Sciatic nerve (tissue), 2 donors: Measurements from ENCODE around the gene WDHD1. TPM values are rescaled to one million over a fixed set of nuclear protein-coding genes. Genes with fewer than 3 reads are reported as not detected.
"Not testable (repeated sequence)": the region's sequence is repeated elsewhere in the genome, so short reads cannot be mapped to it uniquely, and the experiment has no call there.

Experiments
- ATAC-seq: fragments of 200-7000 bp; cut with Tn5 transposase; one replicate; pipeline ENCODE4 v1.9.1; 2020; ENCODE audit warnings: mild to moderate bottlenecking, moderate library complexity
- DNase-seq: peaks from one replicate; pipeline ENCODE4 v3.0.0-alpha.2; 2020; ENCODE audit warnings: low spot score
- intact Hi-C: fragments of 100-400 bp; cut with DNase I; formaldehyde crosslinking; loops from one replicate; pipeline ENCODE4 v1.14.2; 2022
- total RNA-seq: library from RNA; stranded (reverse); fragmentation: NEBNext Ultra II Directional; extraction: Animal tissue kit (Norgen Biotek cat#: 25700); gene quantifications from one replicate; pipeline ENCODE4 v1.2.1, GENCODE V29; 2021
- donor health status: DM: no; HTN: no; CAD: no.
- donor health status: DM: no; HTN: no; CAD: no.

WDHD1 gene
- total RNA-seq, 1 donor from 2014 or later, result 3.1 TPM

DNA sequence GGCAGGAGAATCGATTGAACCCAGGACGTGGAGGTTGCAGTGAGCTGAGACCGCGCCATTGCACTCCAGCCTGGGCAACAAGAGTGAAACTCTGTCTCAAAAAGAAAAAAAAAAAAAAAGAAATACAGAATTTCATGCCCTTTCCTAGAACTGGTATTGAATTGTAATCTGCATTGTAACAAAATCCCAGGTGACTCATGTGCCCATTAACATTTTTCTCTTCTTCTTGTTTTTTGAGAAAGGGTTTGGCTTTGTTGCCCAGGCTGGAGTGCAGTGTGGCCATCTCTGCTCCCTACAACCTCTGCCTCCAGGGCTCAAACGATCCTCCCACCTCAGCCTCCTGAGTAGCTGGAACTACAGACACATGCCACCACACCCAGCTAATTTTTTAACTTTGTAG is 100.3 kb downstream of the WDHD1 start:
- ATAC-seq, intact Hi-C loops, DNase-seq: not testable (repeated sequence)

DNA sequence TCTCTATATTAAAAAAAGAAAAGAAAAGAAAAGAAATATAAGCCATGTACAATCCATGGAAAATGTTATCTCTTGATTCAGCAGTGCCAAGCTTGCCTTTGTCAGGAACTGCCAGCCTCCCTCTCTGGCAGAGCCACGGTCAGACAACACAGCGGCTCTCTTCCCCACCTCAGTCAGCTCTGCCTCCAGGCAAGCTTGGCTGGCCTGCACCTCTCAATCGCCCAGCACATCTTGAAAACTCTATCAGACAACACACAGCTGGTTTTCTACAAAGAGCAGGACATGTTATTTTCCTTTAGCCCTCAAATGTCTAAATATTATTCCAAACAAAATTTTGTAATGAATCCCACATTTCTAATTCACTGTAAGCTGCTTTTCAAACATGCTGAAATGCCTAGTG is 104.3 kb downstream of the WDHD1 start:
- DNase-seq (no peak), ATAC-seq (no peak)
- intact Hi-C loops, result no loop called here

GRCh38 chr14:54920052-54920451 is 106.8 kb downstream of the WDHD1 start:
- no peak for ATAC-seq
- DNase-seq, result no peak
- intact Hi-C loops, result no loop called here

- DNase-seq (no peak), ATAC-seq (no peak)
- intact Hi-C loops, result no loop called here
These were observed 107.6 kb downstream of the WDHD1 start for GRCh38 chr14:54919330-54919729.

- ATAC-seq, result no peak
- intact Hi-C loops, result no loop called here
- DNase-seq, result no peak
These were observed 108.5 kb downstream of the WDHD1 start for GRCh38 chr14:54918427-54918826.

GRCh38 chr14:54916101-54916500 is 110.8 kb downstream of the WDHD1 start:
- ATAC-seq (no peak), DNase-seq (no peak)
- intact Hi-C loops, result no loop called here

- no peak for ATAC-seq
- DNase-seq, result no peak
- intact Hi-C loops, result no loop called here
These were observed 116.9 kb downstream of the WDHD1 start for GRCh38 chr14:54909817-54910558.

DNA sequence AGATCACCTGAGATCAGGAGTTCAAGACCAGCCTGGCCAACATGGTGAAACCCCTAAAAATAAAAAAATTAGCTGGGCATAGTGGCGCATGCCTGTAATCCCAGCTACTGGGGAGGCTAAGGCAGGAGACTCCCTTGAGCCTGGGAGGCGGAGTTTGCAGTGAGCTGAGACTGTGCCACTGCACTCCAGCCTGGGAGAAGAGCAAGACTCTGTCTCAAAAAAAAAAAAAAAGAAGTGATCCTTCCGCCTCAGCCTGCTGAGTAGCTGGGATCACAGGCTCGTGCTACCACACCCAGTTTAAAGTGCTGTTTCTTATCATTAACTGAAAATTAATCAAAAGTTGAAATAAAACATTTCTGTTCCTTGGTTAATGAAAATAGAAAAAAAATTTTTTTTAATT is 117.9 kb downstream of the WDHD1 start:
- intact Hi-C loops, ATAC-seq, DNase-seq: not testable (repeated sequence)

DNA sequence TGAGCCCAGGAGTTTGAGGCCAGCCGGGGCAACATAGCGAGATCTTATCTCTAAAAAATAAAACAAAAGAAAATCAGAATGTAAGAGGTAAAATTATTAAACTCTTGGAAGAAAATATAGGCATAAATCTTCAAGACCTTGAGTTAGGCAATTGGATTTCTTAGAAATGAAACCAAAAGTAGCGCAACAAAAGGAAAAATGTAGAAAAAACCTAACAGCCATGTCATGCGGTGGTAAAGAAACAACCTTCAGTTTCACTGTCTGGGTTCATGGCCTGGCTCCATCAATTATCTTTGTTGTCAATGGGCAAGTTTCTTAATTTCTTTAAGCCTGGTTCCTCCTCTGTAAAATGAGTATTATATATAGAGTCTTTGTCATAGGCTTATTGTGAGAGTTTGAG is 118.7 kb downstream of the WDHD1 start:
- ATAC-seq, result no peak
- intact Hi-C loops, result no loop called here

DNA sequence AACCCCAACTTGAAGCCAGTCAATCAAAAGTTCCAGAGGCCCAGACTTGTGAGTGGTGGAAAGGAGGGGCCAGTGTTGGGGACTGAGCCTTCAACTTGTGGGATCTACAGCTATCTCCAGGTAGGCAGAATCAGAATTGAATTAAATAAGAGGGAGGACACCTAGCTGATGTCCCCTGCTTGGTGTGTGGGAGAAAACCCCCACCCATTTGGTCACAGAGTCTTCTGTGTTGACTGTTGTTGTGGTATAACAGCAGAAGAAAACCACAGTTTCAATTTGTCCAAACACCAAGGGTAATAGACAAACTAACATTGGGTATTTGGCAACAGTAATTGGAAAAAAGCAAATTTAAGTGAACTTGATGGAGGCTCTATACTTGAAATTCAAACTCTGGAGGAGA is 120.8 kb downstream of the WDHD1 start:
- ATAC-seq (no peak), DNase-seq (no peak)
- intact Hi-C loops, result no loop called here

More for the DNA sequence above, 118.7 kb downstream of the WDHD1 start:
- no peak for DNase-seq

DNA sequence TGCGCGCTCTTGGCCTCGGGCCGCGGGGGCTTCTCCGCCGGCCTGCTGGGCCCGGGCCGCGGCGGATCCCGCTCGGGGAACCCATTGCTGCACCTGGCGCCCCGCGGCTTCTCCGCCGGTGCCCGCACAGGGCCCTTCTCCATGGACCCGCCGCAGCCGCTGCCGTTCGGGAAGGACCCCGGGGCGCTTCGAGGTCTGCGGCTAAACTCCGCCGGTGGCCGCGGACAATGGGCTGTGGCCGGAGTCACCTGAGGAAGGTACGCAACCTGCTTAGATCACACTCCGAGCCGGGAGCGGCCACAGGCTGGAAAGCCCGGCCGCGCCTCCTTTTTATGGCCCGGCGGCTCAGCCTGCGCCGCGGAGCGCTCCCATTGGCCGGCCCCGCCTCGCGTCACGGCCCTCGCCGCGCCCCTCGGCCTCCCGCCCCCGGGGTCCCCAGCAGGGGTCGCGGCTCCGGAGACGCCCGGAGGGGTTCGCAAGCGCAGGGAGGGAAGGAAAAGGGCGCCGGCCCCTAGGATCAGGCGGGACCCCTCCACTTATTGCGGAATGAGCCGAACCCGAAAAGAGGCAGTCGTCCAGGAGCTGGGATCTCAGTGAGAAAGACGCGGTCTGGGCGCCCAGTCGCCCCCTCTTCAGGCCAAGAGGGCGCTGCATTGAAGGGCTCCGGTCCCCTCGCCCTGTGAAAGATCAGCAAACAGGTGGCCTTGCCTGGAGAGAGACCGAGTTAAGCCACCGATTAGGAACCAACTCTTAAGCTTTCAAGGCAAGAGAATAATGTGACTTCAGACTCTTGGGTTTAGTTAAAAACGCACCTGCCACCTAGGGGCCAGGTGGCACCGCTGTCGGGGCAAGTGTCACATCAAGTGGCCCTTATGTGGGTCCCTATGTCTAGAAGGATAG is 124.1 kb downstream of the WDHD1 start, which contains the start of gene GCH1:
GCH1 (minus strand) TSS at position 306 of the 900 bp plus-strand sequence; CDS start at position 143, 163 bp downstream.
- DNase-seq (peak; percentile 71), ATAC-seq (peak; percentile 83)
- intact Hi-C loops, result no loop called here

GRCh38 chr14:54902143-54902520 is 124.8 kb downstream of the WDHD1 start:
- intact Hi-C loops, result no loop called here
- peak; percentile 68 for ATAC-seq
- DNase-seq, result peak; percentile 79

- ATAC-seq (peak; percentile 43), DNase-seq (peak; percentile 64)
- intact Hi-C loops, result no loop called here
These were observed 125.3 kb downstream of the WDHD1 start for GRCh38 chr14:54901380-54902142.

DNA sequence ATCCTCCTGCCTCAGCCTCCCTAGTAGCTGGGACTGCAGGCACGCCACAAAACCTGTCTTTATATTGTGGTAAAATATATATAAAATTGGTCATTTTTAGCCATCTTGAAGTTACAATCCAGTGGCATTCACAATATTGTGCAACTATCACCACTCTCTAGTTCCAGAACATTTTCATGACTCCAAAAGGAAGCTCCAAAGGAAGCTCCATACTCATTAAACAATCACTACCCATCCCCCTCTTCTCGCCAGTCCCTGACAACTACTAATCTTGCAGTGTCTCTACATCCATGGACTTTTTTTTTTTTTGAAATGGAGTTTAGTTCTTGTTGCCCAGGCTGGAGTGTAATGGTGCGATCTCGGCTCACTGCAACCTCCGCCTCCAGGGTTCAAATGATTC is 127.3 kb downstream of the WDHD1 start:
- DNase-seq (no peak), ATAC-seq (no peak)
- intact Hi-C loops, result no loop called here

DNA sequence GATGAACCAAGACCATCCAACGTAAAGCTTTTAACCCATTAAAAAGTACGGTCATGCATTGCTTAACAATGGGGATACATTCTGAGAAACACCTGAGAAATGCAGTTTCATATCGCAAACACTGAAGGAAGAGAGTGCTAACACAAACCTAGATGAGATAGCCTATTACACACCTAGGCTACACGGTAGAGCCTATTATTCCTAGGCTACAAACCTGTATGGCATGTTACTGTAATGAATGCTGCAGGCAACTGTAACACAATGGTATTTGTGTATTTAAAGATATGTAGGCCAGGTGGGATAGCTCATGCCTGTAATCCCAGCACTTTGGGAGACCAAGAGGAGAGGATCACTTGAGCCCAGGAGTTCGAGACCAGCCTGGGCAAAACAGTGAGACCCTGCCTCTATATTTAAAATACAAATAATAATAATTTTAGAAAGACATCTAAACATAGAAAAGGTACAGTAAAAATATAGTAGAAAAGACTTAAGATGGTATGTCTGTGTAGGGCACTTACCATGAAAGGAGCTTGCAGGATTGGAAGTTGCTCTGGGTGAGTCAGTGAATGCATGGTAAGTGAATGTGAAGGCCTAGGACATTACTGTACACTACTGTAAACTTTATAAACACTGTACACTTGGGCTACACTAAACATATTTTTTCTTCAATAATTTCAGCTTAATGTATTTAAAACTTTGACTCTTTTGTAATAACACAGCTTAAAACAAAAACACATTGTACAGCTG is 128.9 kb downstream of the WDHD1 start:
- intact Hi-C loops, DNase-seq: not testable (repeated sequence)

GRCh38 chr14:54895683-54896082 is 131.2 kb downstream of the WDHD1 start:
- DNase-seq (no peak), ATAC-seq (no peak)
- intact Hi-C loops, result no loop called here

More for the DNA sequence above, 128.9 kb downstream of the WDHD1 start:
- ATAC-seq, result not testable (repeated sequence)

DNA sequence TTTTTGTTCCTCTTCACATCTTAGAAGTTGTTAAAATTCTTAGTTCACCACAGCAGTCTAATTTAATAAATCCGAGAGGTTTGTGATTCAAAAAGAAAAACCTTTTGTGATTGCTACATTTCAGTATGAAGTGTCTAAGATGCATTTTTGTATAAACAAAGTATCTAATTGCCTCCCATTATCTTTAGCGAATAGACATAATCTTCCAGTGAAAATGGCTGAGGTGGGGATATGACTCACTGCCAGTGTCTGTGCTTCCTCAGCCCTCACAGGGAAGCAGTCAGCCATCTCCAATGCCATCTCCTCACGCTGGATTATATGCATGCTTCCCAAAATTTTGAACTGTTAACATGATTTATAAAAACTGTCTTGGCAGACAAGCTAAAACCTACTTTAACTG is 131.9 kb downstream of the WDHD1 start:
- intact Hi-C loops, result no loop called here
- no peak for ATAC-seq
- DNase-seq, result no peak

DNA sequence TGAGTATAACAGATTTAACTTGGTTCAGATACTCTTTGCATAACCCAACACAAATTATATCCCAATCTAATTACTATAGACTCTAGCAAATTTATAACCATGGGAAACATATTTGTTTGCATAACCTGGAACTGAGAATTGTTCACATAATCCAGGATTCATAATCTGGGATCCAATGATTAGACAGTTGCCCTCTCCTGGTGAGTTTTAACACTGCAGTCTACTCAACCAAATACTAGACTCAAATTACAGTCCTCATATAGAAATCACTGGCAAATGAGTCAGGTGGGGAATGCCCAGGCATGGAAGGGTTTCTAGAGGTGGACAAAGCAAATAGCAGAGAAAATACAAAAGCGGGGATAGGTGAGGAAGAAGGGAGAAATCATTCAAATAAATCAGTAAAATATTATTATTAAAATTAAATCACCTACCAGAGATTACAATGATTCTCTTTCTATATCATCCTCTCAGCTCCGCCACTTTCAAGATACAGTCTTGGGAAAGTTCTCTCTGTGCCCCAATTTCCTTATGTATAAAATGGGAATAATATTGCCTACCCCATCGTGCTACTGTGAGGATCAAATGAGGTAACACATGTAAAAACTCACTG is 133.6 kb downstream of the WDHD1 start:
- intact Hi-C loops, result no loop called here
- no peak for DNase-seq
- peak; percentile 63 for ATAC-seq
